Activated CD8-positive, alpha-beta memory T cell treated with anti-CD3 and anti-CD28 coated beads for 4 hours (primary cell): ENCODE data around the gene CAMTA1.

Experiments
- DNase-seq, 2 donors: peaks; one replicate each; pipeline ENCODE4 v3.0.0-alpha.2; 2020; ENCODE audit warnings: low read depth in 2 of 2

CAMTA1 gene

GRCh38 chr1:7632681-7633080, 847.4 kb downstream of the CAMTA1 start:
- no peak for DNase-seq

- DNase-seq, result no peak
Measured at GRCh38 chr1:7633506-7634245, 848.4 kb downstream of the CAMTA1 start.

DNA sequence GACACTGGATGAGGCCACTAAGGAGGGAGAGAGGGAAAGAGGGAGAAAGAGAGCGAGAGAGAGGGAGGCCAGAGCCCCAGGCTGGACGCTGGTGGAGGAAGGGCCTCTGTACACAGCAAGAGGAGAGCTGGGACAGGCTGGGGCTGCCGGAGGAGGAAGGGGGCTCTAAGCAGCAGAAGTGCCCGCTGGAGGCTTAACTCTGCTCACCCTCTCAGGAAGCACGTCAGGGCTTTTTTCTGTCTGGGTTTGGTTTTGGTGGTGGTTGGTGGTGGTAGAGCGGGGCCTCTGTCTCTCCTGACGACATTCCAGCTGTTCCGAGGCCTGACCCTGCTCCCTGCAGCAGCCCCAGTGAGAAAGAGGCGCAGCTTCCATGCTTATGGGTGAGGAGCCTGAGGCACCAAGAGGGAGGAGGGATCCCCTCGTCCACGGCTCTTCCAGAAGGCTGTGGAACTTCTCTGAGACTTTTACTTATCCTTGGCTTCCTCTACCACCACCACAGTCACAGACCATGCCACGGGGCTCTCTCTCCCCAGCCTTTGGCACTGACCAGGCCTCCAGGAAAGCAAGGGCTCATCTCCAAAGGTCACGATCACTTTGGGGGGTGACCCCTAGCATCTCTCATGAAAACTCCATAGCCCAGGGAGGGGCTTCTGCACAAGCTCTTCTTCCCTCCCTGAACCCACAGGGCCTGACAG, 849.4 kb downstream of the CAMTA1 start:
- DNase-seq, result no peak

- DNase-seq, result no peak
Measured at GRCh38 chr1:7636795-7637526, 851.7 kb downstream of the CAMTA1 start.

DNA sequence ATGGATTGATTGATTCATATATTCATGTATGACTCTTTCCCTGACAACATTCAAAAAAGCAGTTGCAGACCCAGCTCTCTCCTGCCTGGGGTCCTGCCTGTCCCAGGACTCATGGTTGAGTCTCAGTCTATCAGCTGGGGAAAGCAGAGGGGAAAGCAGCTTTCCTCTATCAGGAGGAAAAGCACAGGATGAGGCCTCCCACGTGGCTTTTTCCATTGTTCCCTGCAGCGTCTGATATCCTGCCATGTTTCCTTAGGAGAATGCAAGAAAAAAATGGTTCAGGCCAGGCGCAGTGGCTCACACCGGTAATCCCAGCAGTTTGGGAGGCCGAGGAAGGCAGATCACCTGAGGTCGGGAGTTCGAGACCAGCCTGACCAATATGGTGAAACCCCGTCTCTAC, 852.8 kb downstream of the CAMTA1 start:
- no peak for DNase-seq

DNA sequence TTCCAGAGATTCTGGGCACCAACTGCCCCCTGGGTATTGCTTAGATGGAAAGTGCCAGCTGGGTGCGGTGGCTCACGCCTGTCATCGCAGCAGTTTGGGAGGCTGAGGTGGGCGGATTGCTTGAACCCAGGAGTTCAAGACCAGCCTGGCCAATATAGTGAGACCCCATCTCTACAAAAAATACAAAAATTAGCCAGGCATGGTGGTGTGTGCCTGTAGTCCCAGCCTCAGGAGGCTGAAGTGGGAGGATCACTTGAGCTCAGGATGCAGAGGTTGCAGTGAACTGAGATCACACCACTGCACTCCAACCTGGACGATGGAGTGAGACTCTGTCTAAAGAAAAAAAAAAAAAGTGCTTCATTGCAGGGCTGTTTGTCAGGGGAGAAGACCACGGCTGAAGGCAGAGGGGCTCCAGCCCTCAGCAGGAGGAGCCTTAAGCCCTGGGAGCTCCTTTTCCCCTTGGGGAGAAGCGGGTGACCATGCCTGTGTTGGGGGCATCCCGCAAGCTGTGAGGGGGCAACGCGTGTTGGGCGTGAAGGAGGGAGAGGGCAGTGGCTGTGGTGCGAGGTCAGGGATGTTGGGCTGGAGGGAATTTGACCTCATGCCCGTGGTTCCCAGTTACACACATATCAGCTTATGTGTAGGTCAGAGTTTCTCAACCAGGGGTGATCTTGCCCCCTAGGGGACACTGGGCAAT, 854.3 kb downstream of the CAMTA1 start:
- no peak for DNase-seq

DNA sequence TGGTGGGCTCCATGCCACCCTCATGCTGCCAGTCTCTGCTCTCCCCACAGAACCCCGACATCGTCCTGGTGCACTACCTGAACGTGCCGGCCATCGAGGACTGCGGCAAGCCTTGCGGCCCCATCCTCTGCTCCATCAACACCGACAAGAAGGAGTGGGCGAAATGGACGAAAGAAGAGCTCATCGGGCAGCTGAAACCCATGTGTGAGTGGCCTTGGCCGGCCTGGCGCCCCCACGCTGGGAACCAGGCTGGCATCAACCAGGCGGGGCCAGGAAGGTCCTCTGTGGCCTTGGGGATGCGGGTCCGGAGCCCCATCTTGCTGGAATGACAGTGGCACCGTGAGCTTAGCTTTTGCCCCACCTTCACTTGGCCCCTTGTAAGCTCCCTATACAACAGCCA, 855.1 kb downstream of the CAMTA1 start:
- no peak for DNase-seq

DNA sequence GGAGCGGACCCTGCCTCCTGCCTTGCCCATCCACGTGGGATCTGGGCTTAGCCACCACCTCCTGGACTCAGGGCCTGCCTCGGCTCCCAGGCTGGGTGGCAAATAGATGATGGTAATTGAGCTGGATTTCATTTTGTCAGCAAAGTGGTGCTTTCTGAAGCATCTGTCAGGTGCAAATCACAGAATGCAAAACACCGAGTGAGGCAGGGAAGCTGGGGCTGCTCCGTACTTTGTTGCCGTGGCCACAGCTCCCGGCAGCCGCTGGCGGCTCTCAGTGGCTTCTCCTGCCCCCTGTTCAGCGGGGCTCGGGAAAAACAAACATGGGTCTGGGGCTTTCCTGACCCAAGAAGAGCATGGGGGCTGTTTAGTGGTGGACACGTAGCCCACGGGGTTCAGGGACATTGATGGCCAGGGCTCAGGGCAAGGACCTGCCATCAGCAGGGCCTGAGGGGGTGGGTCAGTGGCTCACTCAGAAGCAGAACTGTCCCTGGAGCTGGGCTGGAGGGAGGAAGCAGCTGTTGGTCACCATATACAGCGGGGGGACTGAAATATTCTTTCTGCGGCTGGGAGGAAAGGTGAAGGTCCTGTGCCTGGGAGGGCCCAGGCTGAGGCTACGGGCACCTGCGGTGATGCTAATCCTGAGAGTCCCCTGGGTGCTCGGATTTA, 855.8 kb downstream of the CAMTA1 start:
- DNase-seq, result no peak

DNA sequence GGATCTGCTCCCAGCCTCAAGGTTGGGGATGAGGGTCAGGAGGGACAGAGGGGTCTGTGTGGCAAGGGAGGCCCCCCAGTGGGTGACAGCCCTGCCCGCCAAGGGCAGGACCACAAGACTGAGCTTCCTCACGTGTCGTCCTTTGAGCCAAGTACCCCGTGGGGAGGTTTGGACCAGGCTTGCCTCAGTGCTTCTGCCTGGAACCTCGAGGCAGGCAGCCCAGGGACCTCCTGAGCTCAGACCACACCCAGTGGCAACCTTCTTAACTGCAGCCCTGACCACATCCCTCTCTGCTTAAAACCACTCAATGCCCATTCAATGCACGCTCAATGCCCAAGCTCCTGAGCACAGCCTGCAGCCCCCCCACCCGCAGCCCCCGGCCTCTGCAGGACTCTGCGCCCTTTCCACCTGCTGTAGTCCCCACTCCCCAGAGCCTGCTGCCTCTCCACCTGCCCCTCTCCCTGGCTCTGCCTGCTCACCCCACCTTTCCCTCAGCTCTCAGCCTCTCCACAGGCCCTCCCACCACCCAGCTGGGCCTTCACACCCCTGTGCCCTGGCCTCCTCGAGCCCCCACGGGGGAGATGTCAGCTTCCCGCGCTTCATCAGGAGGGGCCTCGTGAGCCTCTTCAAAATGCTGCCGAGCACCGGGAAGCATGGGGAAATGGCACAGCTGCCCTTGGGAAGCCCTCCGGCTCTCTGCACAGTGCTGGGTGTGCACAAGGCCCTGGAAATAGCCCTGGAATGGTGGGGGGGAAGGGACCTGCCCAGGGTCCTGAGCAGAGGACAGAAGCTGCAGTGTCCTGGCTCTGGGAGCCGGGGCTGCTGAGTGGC, 856.5 kb downstream of the CAMTA1 start:
- no peak for DNase-seq

DNA sequence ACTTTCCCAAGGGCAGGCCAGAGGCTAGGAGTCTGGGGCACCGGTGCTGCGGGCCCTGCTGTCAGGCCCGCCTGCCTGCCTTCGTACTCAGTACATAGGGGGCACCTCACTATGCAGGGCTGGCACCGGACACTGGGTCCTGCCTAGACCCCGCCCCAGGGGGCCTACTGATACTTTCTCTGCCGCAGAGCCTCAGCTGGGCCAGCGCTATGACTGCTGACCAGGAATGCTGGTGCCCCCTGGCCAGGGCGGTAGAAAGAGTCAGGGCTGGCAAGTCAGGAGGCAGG, 857.1 kb downstream of the CAMTA1 start:
- DNase-seq, result no peak

- no peak for DNase-seq
Measured at GRCh38 chr1:7642781-7643529, 857.7 kb downstream of the CAMTA1 start.

DNA sequence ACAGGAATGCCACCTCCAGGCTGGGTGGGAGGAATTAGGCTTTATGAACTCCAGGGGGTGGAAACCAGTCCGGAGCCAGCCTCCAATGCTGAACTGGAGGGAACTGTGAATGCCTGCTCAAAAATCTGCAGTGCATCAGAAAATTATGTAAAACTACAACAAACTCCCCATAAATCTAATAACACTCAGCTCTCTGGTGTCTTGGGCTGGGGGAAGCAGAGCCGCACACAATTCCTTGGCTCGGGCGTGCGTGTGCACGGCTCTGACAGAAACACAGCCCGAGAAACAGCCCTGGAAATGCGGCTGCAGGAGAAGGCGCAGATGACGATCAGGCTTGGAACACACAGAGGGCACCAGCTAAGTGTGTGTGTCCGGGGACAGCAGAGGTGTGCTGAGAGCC, 858.3 kb downstream of the CAMTA1 start:
- no peak for DNase-seq

DNA sequence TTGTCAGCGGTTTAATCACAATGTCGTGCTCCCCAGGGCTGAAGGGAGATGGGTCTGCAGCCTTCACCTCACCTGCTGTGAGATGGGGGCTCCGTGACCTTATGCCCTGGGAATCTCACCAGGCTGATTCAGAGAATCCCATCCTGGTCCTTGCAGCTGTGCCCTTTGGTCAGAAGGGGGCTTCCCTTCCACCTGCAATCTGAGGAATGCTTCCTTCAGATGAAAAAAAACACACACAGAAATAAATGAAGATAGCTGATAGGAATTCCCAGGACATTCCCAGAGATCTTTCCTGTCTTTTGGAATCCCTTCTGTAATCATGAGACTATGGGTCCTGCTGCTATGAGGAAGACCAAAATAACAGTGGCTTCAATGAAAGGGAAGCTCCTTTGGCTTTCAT, 858.8 kb downstream of the CAMTA1 start:
- DNase-seq, result no peak

GRCh38 chr1:7644961-7645750, 859.9 kb downstream of the CAMTA1 start:
- DNase-seq, result no peak

GRCh38 chr1:7645751-7646048, 860.4 kb downstream of the CAMTA1 start:
- no peak for DNase-seq

DNA sequence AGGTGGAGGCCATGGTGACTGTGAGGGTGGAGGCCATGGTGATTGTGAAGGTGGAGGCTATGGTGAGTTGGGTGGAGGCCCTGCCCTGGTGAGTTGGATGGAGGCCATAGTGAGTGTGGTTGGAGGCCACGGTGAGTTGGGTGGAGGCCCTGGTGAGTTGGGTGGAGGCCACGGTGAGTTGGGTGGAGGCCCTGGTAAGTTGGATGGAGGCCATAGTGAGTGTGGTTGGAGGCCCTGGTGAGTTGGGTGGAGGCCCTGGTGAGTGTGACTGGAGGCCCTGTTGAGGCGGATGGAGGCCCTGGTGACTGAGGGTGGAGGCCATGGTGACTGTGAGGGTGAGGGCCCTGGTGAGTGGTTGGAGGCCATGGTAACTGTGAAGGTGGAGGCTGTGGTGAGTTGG, 860.9 kb downstream of the CAMTA1 start:
- no peak for DNase-seq

- DNase-seq, result peak; percentile 21 to 38
Measured at GRCh38 chr1:7646981-7647901, 862.0 kb downstream of the CAMTA1 start.

GRCh38 chr1:7648761-7649384, 863.6 kb downstream of the CAMTA1 start:
- no peak for DNase-seq
